ENCODE data around the gene MRPL27.
"Not testable (repeated sequence)": the region's sequence is repeated elsewhere in the genome, so short reads cannot be mapped to it uniquely, and the experiment has no call there.

Gene MRPL27

GRCh38 chr17:50372758-50373556 lies at the start of gene MRPL27, which contains the start of gene EME1:
Gene MRPL27 (minus strand): TSS chr17:50373184. CDS start chr17:50373170, 14 bp downstream.
Gene EME1 (plus strand): TSS chr17:50373229. CDS start chr17:50375209, 1,980 bp downstream.
- no peak for TF ChIP-seq CTCF (IDR thresholded peaks at IDR 0.05; ENCODE audit: low read depth, low read length, missing control alignments)
- peak; percentile 74 for DNase-seq (ENCODE audit: extremely low read depth, low read depth)
- peak within 1 kb of the TSS; percentile 73 for H3K4me3 ChIP-seq (replicated peaks; ENCODE audit: low read depth, low read length)

GRCh38 chr17:50422738-50423137 lies 49.8 kb upstream of the MRPL27 start:
- no peak overlapping the region for H3K4me3 ChIP-seq (replicated peaks; ENCODE audit: low read depth, low read length)
- no peak for DNase-seq (ENCODE audit: extremely low read depth, low read depth)
- TF ChIP-seq CTCF (IDR thresholded peaks at IDR 0.05; ENCODE audit: low read depth, low read length, missing control alignments), result no peak

- TF ChIP-seq CTCF (IDR thresholded peaks at IDR 0.05; ENCODE audit: low read depth, low read length, missing control alignments), result no peak
- no peak for DNase-seq (ENCODE audit: extremely low read depth, low read depth)
Observed at GRCh38 chr17:50421308-50422051, 48.5 kb upstream of the MRPL27 start.

GRCh38 chr17:50420419-50421112 lies 47.6 kb upstream of the MRPL27 start:
- no peak for DNase-seq (ENCODE audit: extremely low read depth, low read depth)
- no peak overlapping the region for H3K4me3 ChIP-seq (replicated peaks; ENCODE audit: low read depth, low read length)
- TF ChIP-seq CTCF (IDR thresholded peaks at IDR 0.05; ENCODE audit: low read depth, low read length, missing control alignments), result no peak

More at GRCh38 chr17:50421308-50422051, 48.5 kb upstream of the MRPL27 start:
- H3K4me3 ChIP-seq (replicated peaks; ENCODE audit: low read depth, low read length), result no peak overlapping the region

- not testable (repeated sequence) for DNase-seq (ENCODE audit: extremely low read depth, low read depth); H3K4me3 ChIP-seq (replicated peaks; ENCODE audit: low read depth, low read length)
Observed at GRCh38 chr17:50419577-50419976, 46.6 kb upstream of the MRPL27 start.

- TF ChIP-seq CTCF (IDR thresholded peaks at IDR 0.05; ENCODE audit: low read depth, low read length, missing control alignments), result no peak
- H3K4me3 ChIP-seq (replicated peaks; ENCODE audit: low read depth, low read length), result no peak overlapping the region
- DNase-seq (ENCODE audit: extremely low read depth, low read depth), result no peak
Observed at GRCh38 chr17:50414808-50415207, 41.8 kb upstream of the MRPL27 start.

Measured in HFF-Myc (cell line).